ENCODE data around the gene TRAM2.

GRCh38 chr6:52603000-52603795, 26.3 kb upstream of the TRAM2 start:
- TF ChIP-seq CTCF (IDR thresholded peaks at IDR 0.05) (no peak), POLR2AphosphoS5 (IDR thresholded peaks at IDR 0.05; ENCODE audit: insufficient read depth in 1 of 2, low read depth in 1 of 2) (no peak), POLR2A (IDR thresholded peaks at IDR 0.05) (no peak)

All from vagina (tissue), 2 donors.